ENCODE data around the gene FOXC1.

FOXC1 gene

GRCh38 chr6:1612974-1613306 lies 3.2 kb downstream of the FOXC1 start:
- DNase-seq = no peak

DNA sequence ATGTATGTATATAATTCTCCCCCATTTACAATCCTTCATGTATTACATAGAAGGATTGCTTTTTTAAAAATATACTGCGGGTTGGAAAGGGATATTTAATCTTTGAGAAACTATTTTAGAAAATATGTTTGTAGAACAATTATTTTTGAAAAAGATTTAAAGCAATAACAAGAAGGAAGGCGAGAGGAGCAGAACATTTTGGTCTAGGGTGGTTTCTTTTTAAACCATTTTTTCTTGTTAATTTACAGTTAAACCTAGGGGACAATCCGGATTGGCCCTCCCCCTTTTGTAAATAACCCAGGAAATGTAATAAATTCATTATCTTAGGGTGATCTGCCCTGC lies 3.6 kb downstream of the FOXC1 start:
- no peak for DNase-seq

GRCh38 chr6:1613688-1614447 lies 4.2 kb downstream of the FOXC1 start:
- no peak for DNase-seq

DNA sequence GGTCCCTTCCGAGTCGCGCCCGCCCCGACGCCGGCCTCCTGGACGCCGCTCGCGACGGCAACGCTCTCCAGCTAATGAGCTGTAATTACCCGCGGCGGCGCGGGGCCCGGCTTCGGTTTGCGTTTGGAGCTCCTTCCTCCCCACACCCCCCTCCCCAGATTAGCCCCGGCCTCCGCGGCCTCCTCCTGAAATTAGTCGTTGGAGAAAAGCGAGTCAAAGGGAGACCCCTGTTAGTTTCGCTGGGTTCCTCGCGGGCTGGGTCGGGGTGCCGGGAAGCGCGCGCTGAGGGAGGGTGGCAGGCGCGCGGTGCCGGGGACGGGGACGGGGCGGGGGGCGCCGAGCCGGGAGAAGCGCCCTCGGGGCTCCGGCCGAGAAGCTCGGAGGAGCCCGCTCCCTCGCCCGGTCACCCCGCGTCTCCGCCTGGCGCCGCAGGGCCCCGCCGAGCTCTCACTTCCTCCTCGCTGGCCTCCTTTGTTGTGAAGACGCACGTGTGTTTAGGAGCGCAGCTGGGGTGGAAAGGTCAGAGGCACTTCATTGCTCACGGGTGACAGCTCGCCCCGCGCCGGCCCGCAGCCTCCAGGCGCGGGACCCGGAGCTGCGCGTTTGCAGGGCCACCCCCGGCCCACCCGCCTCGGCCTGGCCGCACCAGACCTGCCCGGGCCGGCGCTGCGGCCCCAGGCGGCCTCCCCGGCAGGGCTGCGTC lies 4.9 kb downstream of the FOXC1 start:
- DNase-seq = no peak

DNA sequence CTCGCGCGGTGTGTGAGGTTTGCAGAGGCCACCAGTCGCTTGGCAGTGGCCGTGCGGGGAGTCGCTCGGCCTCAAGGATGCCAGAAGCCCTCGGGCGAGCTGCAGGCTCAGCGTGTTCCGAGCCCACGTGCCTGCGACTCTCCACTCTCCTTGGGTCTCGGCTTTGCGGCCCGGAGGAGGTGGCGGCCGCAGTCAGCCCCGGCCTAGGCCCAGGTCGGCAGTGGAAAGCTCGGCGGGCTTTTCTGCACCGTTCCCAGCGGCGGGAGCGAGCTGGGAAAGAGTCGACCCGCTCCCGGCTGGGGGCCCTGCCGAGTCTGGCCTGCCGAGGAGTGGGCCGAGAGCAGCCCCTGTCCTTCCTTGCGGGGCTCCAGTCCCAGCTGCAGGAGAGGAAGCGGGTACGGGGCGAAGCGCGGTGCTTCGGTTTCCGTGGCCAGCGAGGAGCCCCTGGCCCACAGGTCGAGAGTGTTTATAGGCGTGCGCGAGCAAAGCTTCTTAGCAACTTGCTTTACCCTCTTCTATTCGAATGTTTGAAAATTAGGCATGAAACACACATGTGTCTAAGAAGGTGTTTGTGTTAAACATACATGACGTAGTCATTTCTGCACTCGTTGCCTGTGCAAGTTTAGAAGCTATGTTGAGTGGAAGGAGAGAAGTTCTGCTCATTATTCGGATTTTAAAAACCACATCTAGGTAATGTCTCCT lies 5.6 kb downstream of the FOXC1 start:
- no peak for DNase-seq

DNA sequence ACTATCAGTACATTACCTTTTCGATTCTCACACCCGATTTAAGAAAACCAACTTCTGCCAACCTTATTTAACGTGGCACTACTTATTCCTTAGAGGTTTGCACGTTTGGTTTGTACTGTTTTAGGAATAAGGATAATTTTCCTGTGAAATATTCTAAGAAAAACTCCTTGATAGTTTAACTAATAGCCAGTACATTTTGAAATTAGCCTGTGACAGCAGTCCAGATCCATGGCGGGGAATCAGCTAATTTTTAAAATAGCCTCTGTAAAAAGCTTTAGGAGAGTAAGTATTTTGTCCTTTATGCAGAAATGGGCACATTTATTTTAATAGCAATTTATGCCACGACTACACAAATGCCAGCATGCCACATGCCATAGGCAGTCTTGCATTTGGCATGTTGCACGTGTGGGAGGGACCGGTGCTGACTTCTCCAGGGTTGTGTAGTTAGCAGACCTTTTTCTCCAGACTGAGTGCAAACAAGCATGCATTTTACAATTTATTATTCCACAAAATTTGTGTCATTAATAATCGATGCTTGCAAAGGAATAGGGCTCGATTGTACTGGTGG lies 6.2 kb downstream of the FOXC1 start:
- no peak for DNase-seq

DNA sequence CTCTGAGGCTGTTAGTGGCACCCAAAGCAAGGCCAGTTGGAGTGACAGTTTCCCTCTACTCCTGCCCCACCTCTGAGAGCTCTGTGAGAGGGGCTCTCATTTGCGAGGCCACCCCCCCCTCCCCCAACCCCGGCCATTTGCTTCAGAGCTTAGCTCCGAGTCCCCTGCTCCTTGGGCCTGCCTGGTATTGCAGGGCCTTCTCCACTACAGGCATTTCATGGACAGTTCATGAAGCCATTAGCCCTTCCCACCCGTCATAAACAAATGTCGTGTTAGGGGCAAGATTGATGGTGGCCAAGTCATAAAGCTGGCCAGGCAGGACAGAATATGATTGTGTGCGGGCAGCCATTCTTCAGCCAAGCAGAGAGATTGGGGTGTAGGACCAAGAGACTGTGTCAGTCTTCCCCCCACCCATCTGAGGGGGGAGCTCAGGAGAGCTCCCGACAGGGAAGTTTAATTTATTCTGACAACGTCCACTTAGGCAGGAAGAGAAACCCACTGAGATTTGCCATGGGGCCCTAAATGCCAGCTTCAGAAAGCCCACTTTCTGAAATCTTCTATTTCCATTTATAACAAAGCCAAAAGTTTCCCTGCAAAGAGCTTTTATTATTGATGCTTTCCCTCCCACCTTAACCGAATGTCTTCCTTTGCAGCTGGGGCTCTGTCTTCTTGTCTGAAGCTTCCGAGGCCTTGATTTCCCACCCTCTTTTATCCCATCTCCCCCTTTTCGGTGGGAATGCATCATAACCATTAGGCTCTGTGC lies 7.2 kb downstream of the FOXC1 start:
- DNase-seq = no peak

DNA sequence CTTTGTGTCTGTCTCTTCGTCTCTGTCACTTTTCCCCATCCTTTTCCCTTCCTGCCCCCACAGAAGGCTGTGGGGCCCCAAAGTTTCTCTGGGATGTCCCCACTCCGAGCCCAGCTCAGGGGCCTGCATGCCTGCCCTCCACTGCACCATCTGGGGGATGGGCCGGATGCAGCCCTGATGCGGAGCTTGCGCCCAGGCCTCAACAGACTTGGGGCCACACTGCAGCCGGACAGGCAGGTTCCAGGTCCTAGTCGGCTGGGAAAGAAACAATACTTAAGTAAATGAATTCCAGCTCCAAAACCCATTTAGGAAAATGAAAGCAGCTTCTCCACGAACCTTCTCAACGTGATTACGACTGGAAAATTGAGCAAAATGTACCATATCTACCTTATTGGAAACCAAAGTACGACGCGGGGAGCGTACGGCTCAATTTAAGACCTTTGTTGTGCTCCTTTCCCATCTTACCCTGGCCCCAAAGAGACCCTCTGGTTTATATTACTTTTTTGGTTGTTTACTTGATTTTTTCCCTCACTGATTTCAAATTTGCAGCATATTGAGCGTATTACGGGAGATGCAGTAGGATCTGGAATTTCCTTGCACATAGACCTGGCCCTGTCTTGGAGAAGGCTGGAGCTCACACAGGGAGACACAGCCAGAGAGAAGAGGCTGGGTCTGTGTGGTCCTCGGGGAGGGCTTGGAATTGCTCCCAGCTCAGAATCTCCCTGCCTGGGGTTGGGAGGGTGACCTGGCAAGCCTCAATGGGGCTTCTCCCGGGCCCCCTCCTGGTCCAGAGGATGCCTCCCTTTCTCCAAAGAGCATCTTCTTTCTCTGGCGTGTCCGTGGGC lies 8.0 kb downstream of the FOXC1 start:
- no peak for DNase-seq

- no peak for DNase-seq
Observed at GRCh38 chr6:1618311-1619097, 8.8 kb downstream of the FOXC1 start.

DNA sequence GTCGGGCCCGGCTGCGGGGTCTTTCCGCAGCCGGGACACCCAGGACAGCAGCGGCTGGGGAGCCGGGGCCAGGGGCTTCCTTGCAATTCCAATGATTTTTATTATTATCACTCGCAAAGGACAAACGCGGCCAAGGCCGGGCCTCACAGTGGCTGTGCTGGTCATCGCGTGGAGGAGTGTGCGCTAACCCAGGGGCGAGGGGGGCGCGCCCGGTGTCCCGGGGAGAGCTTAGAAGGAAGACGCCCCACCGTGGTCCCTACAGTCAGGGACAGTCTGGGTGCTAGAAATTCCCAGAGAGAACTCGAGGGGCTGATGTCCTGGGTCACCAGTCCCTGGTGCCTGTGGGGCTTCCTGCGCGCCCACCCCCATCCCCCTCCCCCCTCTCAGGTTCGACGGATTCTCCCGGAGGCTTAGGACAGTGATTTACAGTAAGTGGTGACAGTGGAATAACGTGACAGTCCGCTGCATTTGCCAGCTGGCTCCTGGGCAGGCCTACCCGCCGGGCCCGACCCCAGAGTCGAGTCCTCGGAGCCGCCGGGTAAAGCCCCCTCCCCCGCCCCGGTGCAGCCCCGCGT lies 9.5 kb downstream of the FOXC1 start:
- no peak for DNase-seq

DNA sequence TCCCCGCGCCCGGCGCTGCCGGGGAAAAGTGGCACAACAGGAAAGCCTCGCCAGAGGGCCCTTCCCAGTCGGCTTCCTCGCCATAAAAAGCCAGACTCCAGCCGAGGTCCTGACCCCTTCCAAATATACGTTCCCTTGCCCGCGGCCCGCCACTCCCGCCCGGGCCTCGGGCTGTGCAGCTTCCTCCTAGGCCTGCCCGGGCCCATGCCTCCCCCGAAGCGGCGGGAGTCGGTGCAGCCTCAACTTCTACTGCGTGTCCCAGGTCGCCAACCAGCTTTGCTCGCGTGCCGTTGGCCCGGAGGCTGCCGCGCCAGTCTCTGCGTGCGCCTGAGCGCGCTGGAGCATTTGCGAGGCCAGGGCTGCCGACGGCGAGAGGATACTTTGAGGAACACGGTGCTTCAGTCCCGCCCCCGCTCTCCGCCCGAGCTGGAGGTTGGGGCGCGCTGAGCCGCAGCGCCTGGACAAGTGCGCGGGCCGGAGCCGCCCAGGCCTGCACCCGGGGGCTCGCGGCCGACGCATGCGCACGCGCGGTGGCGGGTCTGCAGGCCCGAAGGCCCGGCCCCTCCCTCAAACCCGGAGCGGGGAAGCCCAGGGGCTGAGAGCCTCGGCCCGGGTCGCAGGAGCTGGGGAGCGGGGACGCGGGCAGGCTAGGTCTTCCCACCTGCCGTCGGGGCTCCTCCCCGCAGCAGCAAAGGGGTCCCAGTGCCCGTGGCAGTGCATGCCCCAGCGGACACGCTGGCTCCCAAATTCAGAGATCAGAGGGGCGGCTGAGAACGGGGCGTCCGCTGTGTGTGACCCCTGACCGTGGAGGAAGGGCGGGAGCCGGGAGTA lies 10.2 kb downstream of the FOXC1 start:
- DNase-seq = no peak

- no peak for DNase-seq
Observed at GRCh38 chr6:1620504-1621069, 10.9 kb downstream of the FOXC1 start.

GRCh38 chr6:1621070-1621701 lies 11.5 kb downstream of the FOXC1 start:
- DNase-seq = no peak

DNA sequence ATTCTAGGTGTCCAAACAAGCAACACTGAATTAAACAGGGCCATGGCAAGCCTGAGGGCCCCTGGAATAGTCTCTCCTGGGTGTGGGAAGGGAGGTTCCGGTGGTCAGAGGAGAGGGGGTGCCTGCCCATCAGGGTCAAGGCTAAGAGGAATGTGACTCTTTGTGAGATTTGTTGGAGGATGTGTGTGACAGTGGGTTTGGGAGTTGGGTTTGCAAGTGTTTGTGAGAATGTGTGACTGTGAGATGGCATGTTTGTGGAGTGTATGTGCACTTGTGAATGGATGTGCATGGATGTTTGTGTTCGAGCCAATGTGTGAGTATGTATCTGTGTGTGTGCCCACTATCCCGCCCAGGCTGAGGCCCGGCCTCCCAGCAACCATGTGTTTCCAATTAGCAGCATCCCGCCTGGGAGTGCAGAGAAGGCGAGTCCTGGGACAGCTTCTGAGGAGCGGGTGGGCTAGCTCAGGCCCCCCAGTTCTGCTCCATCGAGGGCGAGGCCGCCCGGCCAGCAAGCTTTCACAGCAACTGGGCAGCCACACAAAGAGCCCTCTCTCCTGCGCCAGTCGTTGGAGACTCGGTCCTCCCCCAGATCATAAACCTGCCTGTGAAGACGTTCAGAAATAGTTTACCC lies 12.6 kb downstream of the FOXC1 start:
- no peak for DNase-seq

- DNase-seq = no peak
Observed at GRCh38 chr6:1622851-1623768, 13.4 kb downstream of the FOXC1 start.

DNA sequence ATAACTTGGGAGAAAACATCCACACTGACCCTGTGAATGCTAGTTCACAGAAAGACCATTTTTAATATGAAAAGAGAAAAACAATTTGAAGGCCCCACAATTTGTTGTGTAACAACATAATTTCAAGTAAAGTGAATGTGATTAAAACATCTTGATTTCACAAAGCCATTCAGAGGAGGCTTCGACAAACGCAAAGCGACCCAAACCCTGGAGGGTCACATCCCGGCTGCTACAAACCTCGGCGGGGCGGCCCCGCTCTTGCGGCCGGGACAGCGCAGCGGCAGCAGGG lies 14.0 kb downstream of the FOXC1 start:
- no peak for DNase-seq

DNA sequence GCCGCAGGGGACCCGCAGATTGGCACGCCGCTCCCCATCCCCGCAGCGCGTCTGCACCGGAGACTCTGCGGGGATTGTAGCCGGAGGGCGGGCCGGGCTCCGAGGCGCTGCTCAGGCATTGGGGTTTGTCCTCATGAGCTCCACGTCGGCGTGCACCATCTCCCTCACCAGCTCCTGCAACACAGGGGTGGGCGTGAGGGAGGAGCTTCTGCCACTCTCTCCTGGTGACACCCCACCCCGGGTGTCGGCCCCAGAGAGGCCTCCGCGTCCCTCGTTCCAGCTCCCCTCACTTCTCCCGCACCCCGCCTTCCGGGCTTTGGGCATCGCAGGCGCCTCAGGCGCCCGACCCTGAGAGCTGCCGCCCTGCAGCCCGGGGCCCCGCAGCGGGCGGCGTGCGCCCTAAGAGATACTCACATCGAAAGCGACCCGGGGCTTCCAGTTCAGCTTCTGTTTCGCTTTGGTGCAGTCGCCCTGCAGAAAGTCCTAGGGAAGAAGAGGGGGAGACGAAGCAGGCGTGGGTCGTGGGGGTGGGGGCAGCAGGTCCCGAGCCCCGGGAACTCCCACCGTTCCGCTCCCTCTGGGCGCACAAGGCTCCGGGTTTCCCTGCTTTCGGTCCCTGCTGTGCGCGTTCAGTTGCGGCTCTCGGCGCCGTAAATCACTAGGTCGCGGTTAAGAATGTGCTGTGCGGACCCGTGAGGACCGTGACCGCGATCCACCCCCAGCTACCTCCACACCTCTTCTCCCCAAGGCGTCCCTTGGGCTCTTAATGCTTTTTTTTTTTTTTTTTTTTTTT lies 14.5 kb downstream of the FOXC1 start:
- DNase-seq = no peak
